BJ (cell line): Measurements from ENCODE around the gene CCDC171. TPM values are rescaled to one million over a fixed set of nuclear protein-coding genes. Genes with fewer than 3 reads are reported as not detected.

ENCODE experiments used
- CTCF ChIA-PET: fragments of 350-600 bp; formaldehyde crosslinking; extraction: SDS; loops from one replicate; lab custom pipeline; 2021; ENCODE audit warnings: antibody characterized with exemption, inconsistent platforms; lab: Yijun Ruan, JAX
- POLR2A ChIA-PET: fragments of 300-600 bp; sonication (Branson Sonifier 250); formaldehyde crosslinking; extraction: SDS; loops from one replicate; lab custom pipeline; 2021; ENCODE audit warnings: antibody characterized with exemption; lab: Charles Lee
- DNase-seq: peaks from one replicate; pipeline ENCODE4 v3.0.0-alpha.2; 2011; ENCODE audit warnings: low read depth
- H3K27me3 ChIP-seq: 2 replicates; pipeline ENCODE4 v1.6.0; 2011; ENCODE audit warnings: low read length; ENCODE audit not compliant: control insufficient read depth, insufficient read depth
- H3K36me3 ChIP-seq: 2 replicates; pipeline ENCODE4 v1.5.1; 2011; ENCODE audit warnings: low read length; ENCODE audit not compliant: control insufficient read depth, insufficient read depth
- H3K4me3 ChIP-seq: 2 replicates; pipeline ENCODE4 v1.5.1; 2011; ENCODE audit warnings: low read depth, mild to moderate bottlenecking, control low read depth, low read length
- polyA plus RNA-seq: library from polyadenylated mRNA; depleted of rRNA; stranded (reverse); fragments of >200 nt; gene quantifications from 2 replicates; pipeline ENCODE4 v1.2.3, GENCODE V29; 2011
- TF ChIP-seq, protein P1 (sequence below): IDR thresholded peaks from 2 replicates; pipeline ENCODE4 v1.5.1; 2011; ENCODE audit warnings: low read depth, mild to moderate bottlenecking, control low read depth, inconsistent platforms, low read length, moderate library complexity; ENCODE audit not compliant: insufficient read depth

CCDC171 gene
- polyA plus RNA-seq, 1 experiment = 0.39 TPM

- Histone ChIP-seq H3K27me3 (no peaks in the 10 kb centered on the region), H3K36me3 (no peaks in the 10 kb centered on the region), H3K4me3 (no peak overlapping the region)
- TF ChIP-seq, protein P1, sequence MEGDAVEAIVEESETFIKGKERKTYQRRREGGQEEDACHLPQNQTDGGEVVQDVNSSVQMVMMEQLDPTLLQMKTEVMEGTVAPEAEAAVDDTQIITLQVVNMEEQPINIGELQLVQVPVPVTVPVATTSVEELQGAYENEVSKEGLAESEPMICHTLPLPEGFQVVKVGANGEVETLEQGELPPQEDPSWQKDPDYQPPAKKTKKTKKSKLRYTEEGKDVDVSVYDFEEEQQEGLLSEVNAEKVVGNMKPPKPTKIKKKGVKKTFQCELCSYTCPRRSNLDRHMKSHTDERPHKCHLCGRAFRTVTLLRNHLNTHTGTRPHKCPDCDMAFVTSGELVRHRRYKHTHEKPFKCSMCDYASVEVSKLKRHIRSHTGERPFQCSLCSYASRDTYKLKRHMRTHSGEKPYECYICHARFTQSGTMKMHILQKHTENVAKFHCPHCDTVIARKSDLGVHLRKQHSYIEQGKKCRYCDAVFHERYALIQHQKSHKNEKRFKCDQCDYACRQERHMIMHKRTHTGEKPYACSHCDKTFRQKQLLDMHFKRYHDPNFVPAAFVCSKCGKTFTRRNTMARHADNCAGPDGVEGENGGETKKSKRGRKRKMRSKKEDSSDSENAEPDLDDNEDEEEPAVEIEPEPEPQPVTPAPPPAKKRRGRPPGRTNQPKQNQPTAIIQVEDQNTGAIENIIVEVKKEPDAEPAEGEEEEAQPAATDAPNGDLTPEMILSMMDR = no peak
- ChIA-PET CTCF (no interaction called here), POLR2A (no interaction called here)
- no peak for DNase-seq
These were observed 336.7 kb downstream of the CCDC171 start for GRCh38 chr9:15889555-15889954.

- Histone ChIP-seq H3K36me3 (no peaks in the 10 kb centered on the region), H3K27me3 (0 out of 2 replicates have a peak, but pooled peaks cover 1% of the 10 kb centered on the region), H3K4me3 (no peak overlapping the region)
- ChIA-PET POLR2A (interaction anchor here (0.7 kb wide), 1 partner anchor 24 kb away, joined by 14 read pairs; no protein-coding TSS in a partner anchor), CTCF (no interaction called here)
- TF ChIP-seq, protein P1 = no peak
- no peak for DNase-seq
These were observed 348.7 kb downstream of the CCDC171 start for GRCh38 chr9:15901572-15901971.

GRCh38 chr9:15909297-15909696 is 356.5 kb downstream of the CCDC171 start:
- no peaks in the 10 kb centered on the region for H3K27me3 ChIP-seq
- CTCF ChIA-PET = interaction anchor here (0.8 kb wide), 1 partner anchor 10 kb away, joined by 4 read pairs; no protein-coding TSS in a partner anchor
- H3K36me3 ChIP-seq = no peaks in the 10 kb centered on the region
- no peak overlapping the region for H3K4me3 ChIP-seq
- TF ChIP-seq, protein P1 = no peak
- peak; percentile 56 for DNase-seq
- POLR2A ChIA-PET = no interaction called here

GRCh38 chr9:15915711-15916110 is 362.9 kb downstream of the CCDC171 start:
- POLR2A ChIA-PET = interaction anchor here (0.6 kb wide), 1 partner anchor 176 kb away, joined by 4 read pairs; no protein-coding TSS in a partner anchor
- Histone ChIP-seq H3K27me3 (no peaks in the 10 kb centered on the region), H3K4me3 (no peak overlapping the region), H3K36me3 (no peaks in the 10 kb centered on the region)
- TF ChIP-seq, protein P1 = no peak
- CTCF ChIA-PET = no interaction called here
- DNase-seq = no peak

DNA sequence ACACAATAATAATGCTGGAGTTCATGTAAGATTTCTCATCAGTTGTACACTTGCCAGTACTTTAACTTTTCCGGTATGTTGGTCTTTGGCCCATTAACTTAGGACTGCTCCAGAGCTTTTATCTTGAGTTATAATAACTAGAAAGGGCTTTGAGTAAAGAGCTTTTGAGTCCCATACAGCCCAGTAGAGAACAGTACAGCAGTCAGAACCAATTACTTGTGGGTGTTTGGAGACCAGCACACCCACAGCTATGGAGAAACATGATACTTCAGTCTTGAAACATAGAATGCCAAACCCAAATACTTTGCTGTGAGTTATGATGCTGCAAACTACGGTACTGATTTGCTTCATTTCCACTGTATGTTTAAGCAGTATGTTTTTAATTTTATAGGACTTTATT is 374.3 kb downstream of the CCDC171 start:
- Histone ChIP-seq H3K4me3 (no peak overlapping the region), H3K27me3 (no peaks in the 10 kb centered on the region), H3K36me3 (no peaks in the 10 kb centered on the region)
- POLR2A ChIA-PET = interaction anchor here (0.6 kb wide), 1 partner anchor 118 kb away, joined by 7 read pairs; no protein-coding TSS in a partner anchor
- DNase-seq = no peak
- CTCF ChIA-PET = no interaction called here
- TF ChIP-seq, protein P1 = no peak
